H1 (cell line): ENCODE data around the gene CCNT2. TPM values are rescaled to one million over a fixed set of nuclear protein-coding genes. Genes with fewer than 3 reads are reported as not detected.

Experiments
- CTCF ChIA-PET: fragments of 300-600 bp; sonication (Branson Sonifier 250); formaldehyde crosslinking; loops from one replicate; lab custom pipeline; 2021; ENCODE audit not compliant: partially characterized antibody; lab: Charles Lee
- POLR2A ChIA-PET: fragments of 300-600 bp; sonication (Branson Sonifier 250); formaldehyde crosslinking; loops from one replicate; lab custom pipeline; 2021; ENCODE audit warnings: inconsistent platforms; ENCODE audit not compliant: partially characterized antibody; lab: Charles Lee
- DNase-seq, 2 experiments: peaks; one replicate each; pipeline versions ENCODE4 v3.0.0 to v3.0.0-alpha.2; 2010 to 2022; ENCODE audit warnings: low spot score in 2 of 2, low read depth in 1 of 2, mixed read lengths in 1 of 2
- FAIRE-seq: peaks from 2 replicates; lab custom pipeline; 2011; peaks lifted over from hg19 to GRCh38; lab: Jason Lieb, UNC
- H2AFZ ChIP-seq: 2 replicates; pipeline ENCODE4 v1.8.1; 2012; ENCODE audit warnings: low read length, inconsistent platforms
- H2AK5ac ChIP-seq: 2 replicates; pipeline ENCODE4 v1.6.1; 2013; ENCODE audit warnings: low read depth, low read length
- H2BK120ac ChIP-seq: replicated peaks from 2 replicates; pipeline ENCODE3; 2013; ENCODE audit warnings: low read depth, low read length, inconsistent platforms
- H2BK12ac ChIP-seq: 2 replicates; pipeline ENCODE4 v1.6.1; 2013; ENCODE audit warnings: low read depth, low read length
- H2BK15ac ChIP-seq: 2 replicates; pipeline ENCODE4 v1.6.1; 2013; ENCODE audit warnings: low read length
- H2BK20ac ChIP-seq: 2 replicates; pipeline ENCODE4 v1.6.1; 2013; ENCODE audit warnings: low read length
- H2BK5ac ChIP-seq: 2 replicates; pipeline ENCODE4 v1.6.1; 2013; ENCODE audit warnings: low read depth, low read length
- H3K14ac ChIP-seq: 2 replicates; pipeline ENCODE4 v1.6.1; 2013; ENCODE audit warnings: inconsistent platforms; ENCODE audit not compliant: insufficient read length
- H3K18ac ChIP-seq: 2 replicates; pipeline ENCODE4 v1.6.1; 2013; ENCODE audit warnings: low read length; ENCODE audit errors: extremely low read depth
- H3K23ac ChIP-seq: 2 replicates; pipeline ENCODE4 v1.6.1; 2013; ENCODE audit warnings: inconsistent platforms; ENCODE audit not compliant: insufficient read length
- H3K23me2 ChIP-seq: 2 replicates; pipeline ENCODE4 v1.6.1; 2013; ENCODE audit warnings: low read depth, low read length
- H3K27ac ChIP-seq: 2 replicates; pipeline ENCODE4 v1.6.1; 2011; ENCODE audit warnings: low read depth, low read length, inconsistent platforms
- H3K27me3 ChIP-seq, 4 experiments: replicated peaks in 1 of 4; 1 replicate in 1 of 4; 2 replicates in 3 of 4; pipeline versions ENCODE4 v1.6.1 to v1.8.1; 2011 to 2013; ENCODE audit warnings: low read length in 3 of 4, mild to moderate bottlenecking in 3 of 4, inconsistent platforms in 2 of 4, mixed read lengths in 2 of 4, moderate library complexity in 1 of 4; ENCODE audit not compliant: control insufficient read depth in 3 of 4, insufficient read depth in 3 of 4; ENCODE audit errors: extremely low read depth in 1 of 4
- H3K36me3 ChIP-seq, 4 experiments: 2 replicates each; pipeline versions ENCODE4 v1.6.1 to v1.8.1; 2011 to 2013; ENCODE audit warnings: mild to moderate bottlenecking in 4 of 4, low read length in 3 of 4, moderate library complexity in 2 of 4, control low read depth in 1 of 4, inconsistent platforms in 1 of 4; ENCODE audit not compliant: insufficient read depth in 4 of 4, control insufficient read depth in 2 of 4
- H3K4ac ChIP-seq: replicated peaks from 2 replicates; pipeline ENCODE3; 2013; ENCODE audit warnings: low read length, low read depth, mixed read lengths, inconsistent platforms; ENCODE audit not compliant: insufficient read length
- H3K4me1 ChIP-seq, 4 experiments: replicated peaks in 1 of 4; 1 replicate in 1 of 4; 2 replicates in 3 of 4; pipeline versions ENCODE4 v1.6.1 to v1.8.1; 2011 to 2013; ENCODE audit warnings: low read length in 3 of 4, inconsistent platforms in 2 of 4, mixed read lengths in 1 of 4; ENCODE audit not compliant: insufficient read depth in 4 of 4, control insufficient read depth in 3 of 4
- H3K4me2 ChIP-seq, 2 experiments: 2 replicates each; pipeline versions ENCODE4 v1.6.1 to v1.8.1; 2011 to 2013; ENCODE audit warnings: low read depth in 2 of 2, low read length in 2 of 2, control low read depth in 1 of 2, inconsistent platforms in 1 of 2, mild to moderate bottlenecking in 1 of 2; ENCODE audit not compliant: insufficient read depth in 1 of 2
- H3K4me3 ChIP-seq, 4 experiments: fragments of 200-600, 300-600 bp in 1 of 4; sonication (generic), shearing (Covaris generic), sonication (Bioruptor Twin) in 1 of 4; 2 replicates each; pipeline versions ENCODE4 v1.5.1 to v1.8.1; 2011 to 2016; ENCODE audit warnings: low read length in 4 of 4, low read depth in 3 of 4, control low read depth in 2 of 4, inconsistent platforms in 2 of 4, mild to moderate bottlenecking in 2 of 4, mixed read lengths in 1 of 4, moderate library complexity in 1 of 4; ENCODE audit not compliant: insufficient read depth in 2 of 4; ENCODE audit errors: extremely low read depth in 1 of 4
- H3K56ac ChIP-seq: replicated peaks from 2 replicates; pipeline ENCODE3; 2013; ENCODE audit warnings: low read depth, mild to moderate bottlenecking, mixed read lengths, low read length, inconsistent platforms; ENCODE audit not compliant: insufficient read length
- H3K79me1 ChIP-seq: 2 replicates; pipeline ENCODE4 v1.6.1; 2013; ENCODE audit warnings: low read depth, low read length, control low read depth
- H3K79me2 ChIP-seq, 2 experiments: 2 replicates each; pipeline versions ENCODE4 v1.6.1 to v1.8.1; 2012 to 2013; ENCODE audit warnings: low read length in 2 of 2, mild to moderate bottlenecking in 2 of 2, inconsistent platforms in 1 of 2; ENCODE audit not compliant: insufficient read depth in 2 of 2, control insufficient read depth in 1 of 2
- H3K9ac ChIP-seq, 4 experiments: replicated peaks in 1 of 4; 1 replicate in 1 of 4; 2 replicates in 3 of 4; pipeline versions ENCODE4 v1.6.1 to v1.8.1; 2011 to 2013; ENCODE audit warnings: low read depth in 3 of 4, low read length in 3 of 4, control low read depth in 2 of 4, mild to moderate bottlenecking in 2 of 4, moderate library complexity in 2 of 4, inconsistent platforms in 1 of 4; ENCODE audit errors: extremely low read depth in 1 of 4
- H3K9me3 ChIP-seq, 2 experiments: 2 replicates each; pipeline versions ENCODE4 v1.6.1 to v1.8.1; 2012 to 2013; ENCODE audit warnings: mild to moderate bottlenecking in 2 of 2, moderate library complexity in 2 of 2, control low read depth in 1 of 2, inconsistent platforms in 1 of 2, low read depth in 1 of 2, low read length in 1 of 2, mixed read lengths in 1 of 2; ENCODE audit not compliant: insufficient read depth in 2 of 2
- H4K20me1 ChIP-seq, 2 experiments: replicated peaks in 1 of 2; 2 replicates each; pipeline versions ENCODE3 to v1.8.1; 2011 to 2013; ENCODE audit warnings: inconsistent platforms in 2 of 2, low read length in 2 of 2, mild to moderate bottlenecking in 1 of 2; ENCODE audit not compliant: insufficient read depth in 2 of 2, control insufficient read depth in 1 of 2
- H4K5ac ChIP-seq: 2 replicates; pipeline ENCODE4 v1.6.1; 2013; ENCODE audit warnings: low read length, low read depth, mixed read lengths, inconsistent platforms; ENCODE audit not compliant: insufficient read length
- H4K8ac ChIP-seq: 2 replicates; pipeline ENCODE4 v1.8.0; 2013; ENCODE audit warnings: mild to moderate bottlenecking, moderate library complexity, low read length, inconsistent platforms; ENCODE audit not compliant: insufficient read depth; ENCODE audit errors: extremely low read depth
- H4K91ac ChIP-seq: replicated peaks from 2 replicates; pipeline ENCODE3; 2013; ENCODE audit warnings: low read length, mixed read lengths, inconsistent platforms; ENCODE audit not compliant: insufficient read length
- BACH1 ChIP-seq: IDR thresholded peaks from 2 replicates; pipeline ENCODE4 v1.6.1; 2012; ENCODE audit warnings: low read length, improper control_type of control experiment
- CBX8 ChIP-seq: fragments of 300-800, 300-1000 bp; sonication (generic); IDR thresholded peaks from 2 replicates; pipeline ENCODE4 v1.7.1; 2016; ENCODE audit warnings: low read depth, low read length, borderline replicate concordance
- CREB1 ChIP-seq: IDR thresholded peaks from 2 replicates; pipeline ENCODE4 v1.6.1; 2012; ENCODE audit warnings: inconsistent platforms
- EZH2 ChIP-seq: fragments of 200-600 bp; sonication (generic); IDR thresholded peaks from 2 replicates; pipeline ENCODE4 v1.7.1; 2012; ENCODE audit warnings: low read depth, mild to moderate bottlenecking, moderate library complexity, low read length, inconsistent platforms; ENCODE audit not compliant: severe bottlenecking
- GTF2F1 ChIP-seq: IDR thresholded peaks from 2 replicates; pipeline ENCODE4 v1.6.1; 2012; ENCODE audit warnings: low read depth, low read length, improper control_type of control experiment, borderline replicate concordance
- KDM4A ChIP-seq: IDR thresholded peaks from one replicate; pipeline ENCODE4 v1.7.1; 2012; ENCODE audit warnings: low read depth, mild to moderate bottlenecking, moderate library complexity, low read length, inconsistent platforms; ENCODE audit not compliant: severe bottlenecking
- KDM5A ChIP-seq: fragments of 200-600 bp; IDR thresholded peaks from 2 replicates; pipeline ENCODE4 v1.7.1; 2012; ENCODE audit warnings: mild to moderate bottlenecking, low read length, inconsistent platforms, mixed read lengths
- RAD21 ChIP-seq, 2 experiments: IDR thresholded peaks in 1 of 2; conservative IDR thresholded peaks in 1 of 2; 2 replicates each; pipeline ENCODE4 v1.6.1; 2011; ENCODE audit warnings: low read depth in 2 of 2, low read length in 2 of 2, improper control_type of control experiment in 1 of 2, inconsistent platforms in 1 of 2, mild to moderate bottlenecking in 1 of 2, moderate library complexity in 1 of 2
- SIRT6 ChIP-seq: IDR thresholded peaks from one replicate; pipeline ENCODE4 v1.7.1; 2012; ENCODE audit warnings: low read length, inconsistent platforms
- SIX5 ChIP-seq: IDR thresholded peaks from 2 replicates; pipeline ENCODE4 v1.6.1; 2011; ENCODE audit warnings: mild to moderate bottlenecking, low read depth, low read length
- SP1 ChIP-seq: IDR thresholded peaks from 2 replicates; pipeline ENCODE4 v1.6.1; 2011; ENCODE audit warnings: low read depth, low read length
- SP2 ChIP-seq: IDR thresholded peaks from 2 replicates; pipeline ENCODE4 v1.6.1; 2012; ENCODE audit warnings: mild to moderate bottlenecking, low read length, inconsistent platforms
- SRF ChIP-seq: IDR thresholded peaks from 2 replicates; pipeline ENCODE4 v1.6.1; 2011; ENCODE audit warnings: mild to moderate bottlenecking, low read depth, low read length, moderate library complexity
- TAF7 ChIP-seq: optimal IDR thresholded peaks from 2 replicates; pipeline ENCODE3; 2011; ENCODE audit warnings: low read depth, mild to moderate bottlenecking, inconsistent platforms, low read length, moderate library complexity, borderline replicate concordance
- TCF12 ChIP-seq: IDR thresholded peaks from 2 replicates; pipeline ENCODE4 v1.6.1; 2011; ENCODE audit warnings: low read depth, mild to moderate bottlenecking, low read length
- WGBS, 2 experiments: shearing (Covaris generic) in 1 of 2; methylation state at CpG; one replicate each; pipeline versions ENCODE4 v1.1.6 to v1.1.7; 2013 to 2015; ENCODE audit warnings: low lambda C conversion rate in 2 of 2, mixed read lengths in 2 of 2, inconsistent platforms in 1 of 2, low coverage in 1 of 2, missing lambda C conversion rate in 1 of 2; ENCODE audit not compliant: insufficient replicate concordance in 2 of 2, insufficient coverage in 1 of 2, insufficient read length in 1 of 2; ENCODE audit errors: extremely low coverage in 1 of 2, missing lambda C conversion rate in 1 of 2; 5-methylcytosine and 5-hydroxymethylcytosine counted together
- polyA plus RNA-seq, 7 experiments: library from polyadenylated mRNA; depleted of rRNA in 3 of 7; stranded (reverse) in 5 of 7; unstranded in 2 of 7; fragments of >200 nt in 5 of 7; fragments of 200-250 nt in 2 of 7; gene quantifications; 1 replicate in 5 of 7; 2 replicates in 1 of 7; 4 replicates in 1 of 7; pipeline versions ENCODE4 v1.2.1 to v1.2.3, GENCODE V29; 2011 to 2013; ENCODE audit warnings: missing spikeins in 2 of 7, mixed read lengths in 2 of 7
- total RNA-seq: library from RNA; stranded (reverse); fragmentation: NEBNext Ultra II Directional; extraction: Animal tissue kit (Norgen Biotek cat#: 25700); gene quantifications from 2 replicates; pipeline ENCODE4 v1.2.1, GENCODE V29; 2021

The CCNT2 gene
- total and polyA plus RNA-seq, 2 of the 8 experiments (the other 6 are each of a cell fraction or from before 2014, with no cell fraction given): 13.0 to 39.7 TPM

DNA sequence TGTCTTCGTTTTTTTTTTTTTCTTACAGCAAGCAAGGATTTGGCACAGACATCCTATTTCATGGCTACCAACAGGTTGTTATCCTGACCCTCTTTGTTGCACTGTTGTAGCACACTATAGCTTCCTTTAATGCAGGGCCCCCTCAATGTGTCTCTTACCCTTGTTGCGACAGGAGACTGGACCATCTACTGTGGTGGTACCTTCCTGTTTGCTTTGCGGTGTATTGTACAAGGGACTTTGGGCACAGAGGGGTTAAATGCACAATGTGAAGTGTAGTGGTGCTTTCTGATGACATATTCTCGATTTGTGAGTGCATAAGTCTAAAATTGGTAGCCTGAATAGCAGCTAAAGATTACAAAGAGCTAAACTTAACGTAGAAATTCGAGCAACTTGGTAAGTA is 27.5 kb downstream of the CCNT2 start:
- Histone ChIP-seq H3K79me1 (0 out of 2 replicates have a peak, but pooled peaks cover 3% of the 10 kb centered on the region), H3K23ac (no peak overlapping the region), H3K14ac (no peak overlapping the region), H4K91ac (no peak overlapping the region), H3K9me3 (no peaks in the 10 kb centered on the region), H3K36me3 (peaks cover 4 to 73% (median 29%) of the 10 kb centered on the region in 4 experiments; a peak in 7 of 8 replicates), H3K27me3 (no peaks in the 10 kb centered on the region), H3K23me2 (no peaks in the 10 kb centered on the region), H4K5ac (no peak overlapping the region), H4K20me1 (peaks cover 3 to 8% of the 10 kb centered on the region in 2 experiments), H3K4me3 (no peak overlapping the region), H3K9ac (no peak overlapping the region), H2AFZ (no peak overlapping the region), H3K79me2 (peaks cover 0 to 18% of the 10 kb centered on the region in 2 experiments; a peak in 2 of 4 replicates), H2BK12ac (no peak overlapping the region), H3K4ac (no peak overlapping the region), H3K4me1 (peaks cover 0 to 4% (median 0%) of the 10 kb centered on the region in 4 experiments; a peak in 1 of 7 replicates), H3K56ac (no peak overlapping the region), H2BK120ac (no peak overlapping the region), H3K18ac (no peak overlapping the region), H2BK20ac (no peak overlapping the region), H2AK5ac (no peak overlapping the region), H3K4me2 (no peak overlapping the region), H3K27ac (no peak overlapping the region), H2BK5ac (no peak overlapping the region), H2BK15ac (no peak overlapping the region), H4K8ac (no peak overlapping the region; the same call in 1 of the 2 replicates)
- DNase-seq (no peak), FAIRE-seq (no peak)
- ChIA-PET CTCF (interaction anchor here (0.6 to 0.9 kb wide), 3 partner anchors 14 to 968 kb away, joined by 3 to 4 read pairs (median 4); no protein-coding TSS in a partner anchor), POLR2A (interaction anchor here (2.0 kb wide), 1 partner anchor 14 kb away, joined by 5 read pairs; no protein-coding TSS in a partner anchor)
- WGBS, 2 experiments: 85% methylated on average over 6 of the region's 6 CpGs; no CpG with 5 or more reads in 1 of the 2 experiments
- TF ChIP-seq CREB1 (no peak), TAF7 (no peak), EZH2 (no peak), SP1 (no peak), CBX8 (no peak), SRF (no peak), TCF12 (no peak), SIRT6 (no peak), SP2 (no peak), RAD21 (IDR thresholded peaks at IDR 0.05 in 1 of 2, conservative IDR thresholded peaks at IDR 0.05 in 1 of 2; ENCODE audit: low read depth in 2 of 2, low read length in 2 of 2) (no peak), KDM5A (no peak), SIX5 (no peak), GTF2F1 (no peak), BACH1 (no peak), KDM4A (no peak)
